Measurements from ENCODE around the gene CT45A10.
"Not testable (repeated sequence)": the region's sequence is repeated elsewhere in the genome, so short reads cannot be mapped to it uniquely, and the experiment has no call there.

The CT45A10 gene

GRCh38 chrX:135893294-135893817 is at the start of gene CT45A10, which contains the start of gene SAGE1:
Gene CT45A10 (minus strand): TSS chrX:135893444. CDS start chrX:135885344, 8,100 bp downstream.
Gene SAGE1 (plus strand): TSS chrX:135893716. CDS start chrX:135896243, 2,527 bp downstream.
- TF ChIP-seq Cebpa-rat (IDR thresholded peaks at IDR 0.05), result no peak
- Histone ChIP-seq H3K27me3 (peaks cover 44% of the 10 kb centered on the region), H3K27ac (no peak within 1 kb of the TSS), H4K20me1 (no peaks in the 10 kb centered on the region), H3K4me3 (no peak within 1 kb of the TSS), H3K9ac (no peak within 1 kb of the TSS), H3K4me1 (no peaks in the 10 kb centered on the region), H3K4me2 (no peak within 1 kb of the TSS), H3K9me3 (no peaks in the 10 kb centered on the region), H3K36me3 (no peaks in the 10 kb centered on the region)

GRCh38 chrX:135931644-135932487 is 38.6 kb upstream of the CT45A10 start:
- no peak overlapping the region for H3K4me3 ChIP-seq
- no peak overlapping the region for H3K27ac ChIP-seq
- H3K9ac ChIP-seq, result no peak overlapping the region
- no peak for TF ChIP-seq Cebpa-rat (IDR thresholded peaks at IDR 0.05)
- H3K9me3 ChIP-seq, result no peaks in the 10 kb centered on the region
- no peaks in the 10 kb centered on the region for H3K36me3 ChIP-seq
- H3K4me2 ChIP-seq, result no peak overlapping the region
- peaks cover 16% of the 10 kb centered on the region; the same call in 1 of the 2 replicates for H4K20me1 ChIP-seq
- peaks cover 84% of the 10 kb centered on the region for H3K27me3 ChIP-seq
- no peaks in the 10 kb centered on the region for H3K4me1 ChIP-seq

DNA sequence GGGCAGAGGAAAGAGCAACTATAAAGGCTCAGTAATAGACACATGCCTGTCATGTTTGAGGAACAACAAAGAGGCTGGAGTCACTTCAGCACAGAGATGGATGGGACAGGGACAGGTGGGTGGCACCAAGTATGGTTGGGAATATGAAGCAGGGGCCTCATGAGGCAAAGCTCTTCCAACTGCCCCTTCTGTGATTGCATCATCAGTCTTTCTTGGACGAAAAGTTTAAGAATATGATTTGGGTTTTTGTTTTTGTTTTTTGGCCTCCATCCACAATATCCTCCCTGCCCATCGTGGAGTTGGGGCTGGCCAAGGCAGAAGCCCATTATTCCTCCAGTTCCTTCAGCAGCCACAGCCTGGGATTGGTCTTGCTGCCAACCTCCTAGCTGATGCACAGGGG is 34.7 kb upstream of the CT45A10 start:
- peaks cover 82% of the 10 kb centered on the region for H3K27me3 ChIP-seq
- H3K36me3 ChIP-seq, result no peaks in the 10 kb centered on the region
- H3K9me3 ChIP-seq, result no peaks in the 10 kb centered on the region
- H4K20me1 ChIP-seq, result peaks cover 16% of the 10 kb centered on the region; the same call in 1 of the 2 replicates
- no peak overlapping the region for H3K9ac ChIP-seq
- no peaks in the 10 kb centered on the region for H3K4me1 ChIP-seq
- H3K27ac ChIP-seq, result no peak overlapping the region
- H3K4me3 ChIP-seq, result no peak overlapping the region
- no peak overlapping the region for H3K4me2 ChIP-seq
- no peak for TF ChIP-seq Cebpa-rat (IDR thresholded peaks at IDR 0.05)

- H3K4me1 ChIP-seq, result no peaks in the 10 kb centered on the region
- no peaks in the 10 kb centered on the region; the same call in 1 of the 2 replicates for H4K20me1 ChIP-seq
- H3K27ac ChIP-seq, result no peak overlapping the region
- no peak overlapping the region for H3K4me2 ChIP-seq
- peaks cover 74% of the 10 kb centered on the region for H3K27me3 ChIP-seq
- no peak overlapping the region for H3K9ac ChIP-seq
- H3K9me3 ChIP-seq, result no peaks in the 10 kb centered on the region
- TF ChIP-seq Cebpa-rat (IDR thresholded peaks at IDR 0.05), result no peak
- H3K36me3 ChIP-seq, result no peaks in the 10 kb centered on the region
- H3K4me3 ChIP-seq, result no peak overlapping the region
Measured at GRCh38 chrX:135923353-135923752, 30.1 kb upstream of the CT45A10 start.

- not testable (repeated sequence) for H3K4me2 ChIP-seq, H4K20me1 ChIP-seq, H3K4me1 ChIP-seq, H3K9ac ChIP-seq, H3K4me3 ChIP-seq, H3K27ac ChIP-seq, H3K36me3 ChIP-seq, H3K9me3 ChIP-seq
- H3K27me3 ChIP-seq, result peaks cover 87% of the 10 kb centered on the region
Measured at GRCh38 chrX:135920516-135920915, 27.3 kb upstream of the CT45A10 start.

DNA sequence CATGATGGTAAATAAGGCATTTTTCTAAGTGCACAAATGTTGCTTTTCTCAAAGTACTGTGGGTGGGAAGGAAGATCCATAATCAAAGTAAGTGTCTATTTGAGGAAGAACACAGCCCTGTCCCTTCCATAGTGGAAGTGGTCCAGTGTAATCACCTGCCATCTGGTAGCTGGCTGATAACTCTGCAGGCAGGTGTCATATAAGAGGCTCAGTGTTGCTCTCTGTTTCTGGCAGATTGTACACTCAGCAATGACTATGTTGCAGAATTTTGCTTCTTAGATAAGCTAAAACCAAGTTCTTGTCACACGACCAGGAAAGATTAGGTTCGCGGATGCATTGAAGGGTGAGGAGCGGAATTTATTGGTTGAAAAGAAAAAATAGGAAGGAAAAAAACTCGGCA is 21.2 kb upstream of the CT45A10 start:
- Histone ChIP-seq H3K36me3 (no peaks in the 10 kb centered on the region), H3K4me1 (no peaks in the 10 kb centered on the region), H3K9me3 (no peaks in the 10 kb centered on the region), H4K20me1 (no peaks in the 10 kb centered on the region), H3K27me3 (peaks cover 86% of the 10 kb centered on the region), H3K4me2 (no peak overlapping the region), H3K9ac (no peak overlapping the region), H3K4me3 (no peak overlapping the region), H3K27ac (no peak overlapping the region)
- no peak for TF ChIP-seq Cebpa-rat (IDR thresholded peaks at IDR 0.05)

DNA sequence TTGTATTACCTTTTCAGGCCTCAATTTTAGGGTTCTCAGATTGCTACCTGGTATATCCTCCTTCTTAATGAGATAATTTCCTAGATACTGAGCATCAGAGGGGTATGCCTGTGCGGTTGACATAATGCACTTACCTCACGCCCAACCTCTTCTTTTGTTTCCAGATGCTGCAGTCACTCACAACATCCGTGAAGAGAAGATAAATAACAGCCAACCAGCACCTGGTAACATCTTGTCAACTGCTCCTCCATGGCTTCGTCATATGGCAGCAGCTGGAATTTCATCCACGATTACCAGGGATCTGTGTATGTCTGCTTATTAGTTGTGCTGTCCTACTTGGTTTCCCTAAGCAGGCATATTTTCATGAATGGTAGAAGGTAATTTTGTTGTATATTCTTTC is 17.0 kb upstream of the CT45A10 start:
- Histone ChIP-seq H3K9ac (no peak overlapping the region), H3K27me3 (peaks cover 82% of the 10 kb centered on the region), H3K4me3 (no peak overlapping the region), H3K4me1 (no peaks in the 10 kb centered on the region), H3K27ac (no peak overlapping the region), H3K36me3 (no peaks in the 10 kb centered on the region), H4K20me1 (no peaks in the 10 kb centered on the region), H3K4me2 (no peak overlapping the region), H3K9me3 (no peaks in the 10 kb centered on the region)
- no peak for TF ChIP-seq Cebpa-rat (IDR thresholded peaks at IDR 0.05)

- no peaks in the 10 kb centered on the region for H4K20me1 ChIP-seq
- H3K27me3 ChIP-seq, result peaks cover 44% of the 10 kb centered on the region
- H3K9me3 ChIP-seq, result no peaks in the 10 kb centered on the region
- no peak overlapping the region for H3K9ac ChIP-seq
- H3K36me3 ChIP-seq, result no peaks in the 10 kb centered on the region
- no peak for TF ChIP-seq Cebpa-rat (IDR thresholded peaks at IDR 0.05)
- no peak overlapping the region for H3K27ac ChIP-seq
- no peaks in the 10 kb centered on the region for H3K4me1 ChIP-seq
- H3K4me3 ChIP-seq, result no peak overlapping the region
- H3K4me2 ChIP-seq, result no peak overlapping the region
Measured at GRCh38 chrX:135892781-135893180, 463 bp downstream of the CT45A10 start.

DNA sequence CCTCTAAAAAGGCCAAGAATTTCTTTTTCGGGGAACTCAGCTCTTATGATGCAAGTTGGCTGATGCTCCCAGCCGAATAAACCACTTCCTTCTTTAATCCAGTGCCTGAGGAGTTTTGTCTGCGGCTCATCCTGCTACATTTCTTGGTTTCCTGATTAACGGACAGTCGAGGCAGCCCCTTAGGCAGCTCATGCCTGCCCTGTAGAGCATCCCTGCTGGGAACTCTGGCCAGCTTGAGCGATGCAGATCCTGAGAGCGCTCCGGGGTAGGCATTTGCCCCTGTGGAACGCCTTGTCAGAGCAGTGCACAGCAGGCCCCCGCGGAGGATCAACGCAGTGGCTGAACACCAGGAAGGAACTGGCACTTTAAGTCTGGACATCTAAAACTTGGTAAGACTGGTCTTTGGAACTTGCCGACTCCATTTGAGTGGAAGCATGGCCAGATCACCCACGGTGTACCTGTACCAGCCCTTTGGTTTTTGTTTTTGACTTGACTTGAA is 3.1 kb downstream of the CT45A10 start:
- Histone ChIP-seq H3K9me3 (no peaks in the 10 kb centered on the region), H3K27ac (no peak overlapping the region), H3K4me3 (no peak overlapping the region), H3K27me3 (peaks cover 31% of the 10 kb centered on the region), H3K36me3 (no peaks in the 10 kb centered on the region), H4K20me1 (no peaks in the 10 kb centered on the region), H3K4me1 (no peaks in the 10 kb centered on the region), H3K4me2 (no peak overlapping the region), H3K9ac (no peak overlapping the region)
- no peak for TF ChIP-seq Cebpa-rat (IDR thresholded peaks at IDR 0.05)

- H3K36me3 ChIP-seq, H3K4me1 ChIP-seq, H3K4me2 ChIP-seq, H3K9me3 ChIP-seq, H4K20me1 ChIP-seq, H3K4me3 ChIP-seq, H3K27ac ChIP-seq, H3K9ac ChIP-seq: not testable (repeated sequence)
- H3K27me3 ChIP-seq, result peaks cover 31% of the 10 kb centered on the region
Measured at GRCh38 chrX:135888976-135889375, 4.3 kb downstream of the CT45A10 start.

GRCh38 chrX:135888230-135888629 is 5.0 kb downstream of the CT45A10 start:
- H3K4me3 ChIP-seq, H3K4me1 ChIP-seq, H4K20me1 ChIP-seq, H3K4me2 ChIP-seq, H3K9me3 ChIP-seq, H3K36me3 ChIP-seq, H3K27ac ChIP-seq, H3K9ac ChIP-seq: not testable (repeated sequence)
- H3K27me3 ChIP-seq, result peaks cover 26% of the 10 kb centered on the region

DNA sequence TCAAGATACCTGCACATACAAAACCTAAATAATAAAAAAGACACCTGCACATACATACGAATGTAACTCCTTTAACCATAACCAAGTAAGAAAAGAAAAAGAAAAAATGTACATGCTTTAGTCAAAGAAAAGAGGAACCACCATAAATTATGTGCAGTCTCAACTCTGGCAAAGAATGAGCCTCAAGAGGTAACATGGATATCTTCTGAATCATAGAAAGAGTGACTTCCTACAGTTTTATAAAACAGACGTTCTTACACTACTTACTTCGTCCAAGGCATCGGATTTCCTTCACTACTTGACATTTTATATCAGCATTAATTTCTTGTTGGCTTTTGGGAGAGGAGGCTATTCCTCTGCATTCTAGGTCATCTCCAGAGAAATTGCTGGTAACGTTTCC is 10.5 kb downstream of the CT45A10 start:
- not testable (repeated sequence) for H3K4me2 ChIP-seq, H3K4me1 ChIP-seq, H3K9ac ChIP-seq, H3K27me3 ChIP-seq, H3K27ac ChIP-seq, H3K4me3 ChIP-seq, H3K9me3 ChIP-seq, H3K36me3 ChIP-seq, H4K20me1 ChIP-seq

DNA sequence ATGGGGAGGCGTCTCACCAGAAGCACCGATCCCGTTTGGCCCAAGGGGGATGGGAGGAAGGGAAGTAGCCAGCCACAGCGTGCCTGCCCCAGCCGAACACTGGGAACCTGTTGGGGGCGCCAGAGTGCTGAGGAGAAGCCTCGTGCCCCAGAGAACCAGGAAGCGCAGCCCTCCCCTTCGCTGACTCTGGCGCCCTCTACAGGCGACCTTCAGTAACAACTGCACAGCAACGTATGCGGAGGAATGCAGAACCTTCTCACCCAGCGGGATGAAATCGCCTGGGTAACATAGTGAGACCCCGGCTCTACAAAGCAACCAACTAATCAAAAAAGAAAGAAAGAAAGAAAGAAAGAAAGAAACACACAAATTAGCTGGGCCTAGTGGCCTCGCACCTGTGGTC is 21.5 kb downstream of the CT45A10 start, which contains the start of gene CT45A9:
Gene CT45A9, minus strand, starts transcription at position 101 of the 400 bp plus-strand sequence. CDS start 3,751 bp downstream, outside the sequence.
- not testable (repeated sequence) for H3K4me1 ChIP-seq, H3K4me3 ChIP-seq, H3K9me3 ChIP-seq, H3K4me2 ChIP-seq, H4K20me1 ChIP-seq, H3K27ac ChIP-seq, H3K9ac ChIP-seq, H3K27me3 ChIP-seq, H3K36me3 ChIP-seq

- not testable (repeated sequence) for H3K4me1 ChIP-seq, H3K9ac ChIP-seq, H3K27ac ChIP-seq, H3K4me2 ChIP-seq, H3K27me3 ChIP-seq, H4K20me1 ChIP-seq, H3K36me3 ChIP-seq, H3K9me3 ChIP-seq, H3K4me3 ChIP-seq
Measured at GRCh38 chrX:135854438-135854837, 38.8 kb downstream of the CT45A10 start, which contains the start of gene CT45A8. Gene CT45A8 (minus strand): TSS chrX:135854538. CDS start chrX:135850783, 3,755 bp downstream.
